ENCODE data around the gene S100Z.

S100Z gene

DNA sequence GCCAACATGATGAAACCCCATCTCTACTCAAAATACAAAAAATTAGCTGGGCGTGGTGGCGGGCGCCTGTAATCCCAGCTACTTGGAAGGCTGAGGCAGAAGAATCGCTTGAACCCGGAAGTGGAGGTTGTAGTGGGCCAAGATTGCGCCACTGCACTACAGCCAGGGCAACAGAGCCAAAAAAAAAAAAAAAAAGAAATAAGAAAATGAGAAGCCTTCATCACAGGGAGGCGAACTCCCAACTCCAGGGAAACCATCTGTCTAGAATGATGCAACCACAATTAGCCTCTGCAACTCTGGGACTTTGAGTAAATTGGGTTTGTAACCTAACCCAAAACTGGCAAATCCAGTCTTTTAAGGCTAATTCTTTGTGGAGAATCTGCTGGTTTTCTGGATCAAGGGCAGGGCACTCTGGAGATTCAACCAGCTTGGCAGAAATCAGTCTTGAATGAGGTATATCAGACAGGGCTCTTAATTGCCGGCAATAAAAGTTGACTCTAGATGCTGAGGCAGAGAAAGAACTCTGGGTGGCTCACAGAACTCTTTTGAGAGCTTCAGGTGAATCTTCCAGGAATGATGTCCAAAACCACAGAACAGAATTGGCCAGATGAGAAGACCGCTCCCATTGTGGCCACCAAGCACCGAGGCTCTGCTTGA is 9.9 kb downstream of the S100Z start:
- DNase-seq (ENCODE audit: low read depth), result no peak
- TF ChIP-seq, protein P1, sequence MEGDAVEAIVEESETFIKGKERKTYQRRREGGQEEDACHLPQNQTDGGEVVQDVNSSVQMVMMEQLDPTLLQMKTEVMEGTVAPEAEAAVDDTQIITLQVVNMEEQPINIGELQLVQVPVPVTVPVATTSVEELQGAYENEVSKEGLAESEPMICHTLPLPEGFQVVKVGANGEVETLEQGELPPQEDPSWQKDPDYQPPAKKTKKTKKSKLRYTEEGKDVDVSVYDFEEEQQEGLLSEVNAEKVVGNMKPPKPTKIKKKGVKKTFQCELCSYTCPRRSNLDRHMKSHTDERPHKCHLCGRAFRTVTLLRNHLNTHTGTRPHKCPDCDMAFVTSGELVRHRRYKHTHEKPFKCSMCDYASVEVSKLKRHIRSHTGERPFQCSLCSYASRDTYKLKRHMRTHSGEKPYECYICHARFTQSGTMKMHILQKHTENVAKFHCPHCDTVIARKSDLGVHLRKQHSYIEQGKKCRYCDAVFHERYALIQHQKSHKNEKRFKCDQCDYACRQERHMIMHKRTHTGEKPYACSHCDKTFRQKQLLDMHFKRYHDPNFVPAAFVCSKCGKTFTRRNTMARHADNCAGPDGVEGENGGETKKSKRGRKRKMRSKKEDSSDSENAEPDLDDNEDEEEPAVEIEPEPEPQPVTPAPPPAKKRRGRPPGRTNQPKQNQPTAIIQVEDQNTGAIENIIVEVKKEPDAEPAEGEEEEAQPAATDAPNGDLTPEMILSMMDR (IDR thresholded peaks at IDR 0.05; ENCODE audit: control insufficient read depth, extremely low read depth, insufficient read depth), result no peak
- no peak overlapping the region for H3K4me3 ChIP-seq (ENCODE audit: low read depth, low read length)

DNA sequence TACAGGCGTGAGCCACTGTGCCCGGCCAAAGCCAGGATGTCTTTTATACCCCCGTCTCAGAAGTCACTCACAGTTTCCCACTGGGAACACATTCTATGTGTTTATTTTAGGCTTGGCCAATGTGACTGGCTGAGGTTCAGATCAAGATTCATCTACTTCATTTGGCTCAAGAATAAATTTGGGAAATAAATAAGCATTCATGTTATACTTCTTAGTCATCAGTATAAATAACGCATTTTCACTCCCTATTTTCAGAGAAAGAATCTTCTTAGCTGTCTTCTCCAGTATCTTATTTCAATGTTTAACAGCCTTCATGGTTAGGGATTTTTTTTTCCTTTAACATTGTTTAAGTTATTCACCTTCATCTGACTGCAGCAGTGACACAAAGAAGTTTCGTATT is 11.8 kb downstream of the S100Z start:
- H3K4me3 ChIP-seq (ENCODE audit: low read depth, low read length), result no peak overlapping the region
- TF ChIP-seq, protein P1 (IDR thresholded peaks at IDR 0.05; ENCODE audit: control insufficient read depth, extremely low read depth, insufficient read depth), result no peak

DNA sequence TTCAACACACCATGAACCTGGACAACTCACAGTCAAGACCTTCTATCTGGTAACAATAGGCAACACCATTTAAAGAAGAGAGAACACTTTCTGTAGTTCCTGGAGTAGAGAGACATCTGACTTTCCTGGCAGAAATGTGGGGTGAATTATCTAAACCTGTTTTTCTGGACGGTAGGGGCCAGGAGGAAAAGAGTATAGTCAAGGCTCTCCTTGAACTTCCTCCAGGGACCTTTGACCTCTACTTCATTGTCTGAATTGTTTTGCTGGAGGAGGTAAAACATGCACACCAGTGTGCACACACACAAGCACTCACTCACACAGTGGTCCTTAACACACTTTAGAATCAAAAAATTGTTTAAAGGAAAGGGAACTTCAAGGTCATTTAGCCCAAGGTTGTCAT is 13.2 kb downstream of the S100Z start:
- DNase-seq (ENCODE audit: low read depth), result peak; percentile 31
- H3K4me3 ChIP-seq (ENCODE audit: low read depth, low read length), result no peak overlapping the region
- TF ChIP-seq, protein P1 (IDR thresholded peaks at IDR 0.05; ENCODE audit: control insufficient read depth, extremely low read depth, insufficient read depth), result no peak

More for the DNA sequence above, 11.8 kb downstream of the S100Z start:
- DNase-seq (ENCODE audit: low read depth), result peak; percentile 10

DNA sequence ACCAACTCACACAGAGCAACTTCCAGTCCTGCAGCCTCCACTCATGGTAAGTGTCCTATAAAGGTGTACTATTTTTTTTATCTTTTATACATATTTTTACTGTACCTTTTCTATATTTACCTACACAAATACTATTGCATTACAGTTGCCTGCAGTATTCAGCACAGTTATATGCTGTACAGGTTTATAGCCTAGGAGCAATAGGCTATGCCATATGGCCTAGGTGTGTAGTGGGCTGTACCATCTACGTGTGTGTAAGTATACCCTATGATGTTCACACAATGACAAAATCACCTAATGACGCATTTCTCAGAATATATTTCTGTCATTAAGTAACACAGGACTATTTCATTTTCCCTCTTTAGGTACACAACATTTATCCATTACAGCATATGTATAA is 16.7 kb downstream of the S100Z start:
- DNase-seq (ENCODE audit: low read depth), result no peak
- H3K4me3 ChIP-seq (ENCODE audit: low read depth, low read length), result no peak overlapping the region
- TF ChIP-seq, protein P1 (IDR thresholded peaks at IDR 0.05; ENCODE audit: control insufficient read depth, extremely low read depth, insufficient read depth), result no peak

DNA sequence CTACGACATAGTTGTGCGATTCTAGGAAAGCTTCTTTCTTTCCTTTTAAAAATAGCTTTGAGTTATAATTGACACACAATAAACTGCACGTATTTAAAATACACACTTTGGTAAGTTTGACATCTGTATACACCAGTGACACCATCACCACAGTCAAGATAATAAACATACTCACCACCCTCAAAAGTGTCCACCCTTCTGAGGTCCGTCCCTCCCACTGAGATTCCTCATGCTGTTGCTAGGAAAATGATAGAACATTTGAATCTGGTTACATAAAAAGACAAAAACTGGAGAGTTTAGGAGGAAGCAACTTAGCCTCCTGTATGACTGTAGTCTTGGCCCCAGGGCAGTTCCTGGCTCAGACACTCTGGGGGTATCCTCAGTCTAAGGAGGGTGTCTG is 17.2 kb downstream of the S100Z start:
- no peak for DNase-seq (ENCODE audit: low read depth)
- TF ChIP-seq, protein P1 (IDR thresholded peaks at IDR 0.05; ENCODE audit: control insufficient read depth, extremely low read depth, insufficient read depth), result no peak
- H3K4me3 ChIP-seq (ENCODE audit: low read depth, low read length), result no peak overlapping the region

DNA sequence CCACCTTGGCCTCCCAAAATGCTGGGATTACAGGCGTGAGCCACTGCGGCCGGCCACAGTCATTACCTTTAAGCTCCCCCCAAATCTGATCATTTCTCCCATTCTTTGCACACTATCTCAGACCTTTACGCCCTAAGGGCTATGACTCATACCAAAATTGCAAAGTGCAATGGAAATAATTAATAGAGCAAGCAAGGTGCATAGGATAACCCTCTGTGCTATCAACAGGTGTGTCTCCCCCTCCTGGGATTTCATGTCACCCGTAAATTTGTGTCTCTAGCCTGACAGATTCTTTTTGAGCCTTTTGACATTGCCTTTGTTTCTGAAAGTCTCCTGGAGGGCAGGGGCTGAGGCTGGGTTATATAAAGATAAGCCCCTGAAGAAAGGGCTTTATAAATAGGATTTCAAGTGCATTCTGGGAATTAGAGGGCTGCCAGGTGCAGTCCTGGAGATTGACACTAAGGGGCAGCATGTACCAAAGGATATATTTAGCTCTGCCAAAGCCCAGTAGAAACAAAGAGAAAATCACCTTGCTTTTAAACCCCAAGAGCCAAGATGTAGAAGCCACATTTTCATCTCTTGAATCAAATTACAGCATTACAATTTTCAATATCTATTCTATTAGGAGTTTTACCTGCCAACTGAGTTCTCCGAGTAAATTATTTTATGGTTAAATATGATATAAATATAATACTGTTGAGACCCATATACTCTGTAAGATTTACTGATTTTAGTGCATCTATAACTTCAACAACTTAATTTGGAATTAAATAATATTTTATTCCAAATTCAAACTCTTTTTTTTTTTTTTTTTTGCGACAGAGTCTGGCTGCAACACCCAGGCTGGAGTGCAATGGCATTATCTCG is 18.2 kb downstream of the S100Z start:
- TF ChIP-seq, protein P1 (IDR thresholded peaks at IDR 0.05; ENCODE audit: control insufficient read depth, extremely low read depth, insufficient read depth), result peak; percentile 82
- peak; percentile 37 for DNase-seq (ENCODE audit: low read depth)
- no peak overlapping the region for H3K4me3 ChIP-seq (ENCODE audit: low read depth, low read length)
